GM12864 (cell line): ENCODE measurements around the gene RFX7.

ENCODE experiments used
- DNase-seq: peaks from one replicate; pipeline ENCODE4 v3.0.0-alpha.2; 2011; ENCODE audit warnings: low read depth
- H3K4me3 ChIP-seq: 2 replicates; pipeline ENCODE4 v1.5.1; 2011; ENCODE audit warnings: mild to moderate bottlenecking, low read depth, low read length, control low read depth
- CTCF ChIP-seq: IDR thresholded peaks from 2 replicates; pipeline ENCODE4 v1.5.1; 2011; ENCODE audit warnings: low read depth, mild to moderate bottlenecking, moderate library complexity, low read length, control low read depth, inconsistent platforms; ENCODE audit errors: missing control alignments

The RFX7 gene

GRCh38 chr15:56052395-56053045, 191.2 kb downstream of the RFX7 start:
- peak; percentile 68 for TF ChIP-seq CTCF
- no peak overlapping the region for H3K4me3 ChIP-seq
- DNase-seq, result no peak

GRCh38 chr15:56051676-56052075, 192.0 kb downstream of the RFX7 start:
- H3K4me3 ChIP-seq, result no peak overlapping the region
- DNase-seq, result no peak
- TF ChIP-seq CTCF, result no peak

DNA sequence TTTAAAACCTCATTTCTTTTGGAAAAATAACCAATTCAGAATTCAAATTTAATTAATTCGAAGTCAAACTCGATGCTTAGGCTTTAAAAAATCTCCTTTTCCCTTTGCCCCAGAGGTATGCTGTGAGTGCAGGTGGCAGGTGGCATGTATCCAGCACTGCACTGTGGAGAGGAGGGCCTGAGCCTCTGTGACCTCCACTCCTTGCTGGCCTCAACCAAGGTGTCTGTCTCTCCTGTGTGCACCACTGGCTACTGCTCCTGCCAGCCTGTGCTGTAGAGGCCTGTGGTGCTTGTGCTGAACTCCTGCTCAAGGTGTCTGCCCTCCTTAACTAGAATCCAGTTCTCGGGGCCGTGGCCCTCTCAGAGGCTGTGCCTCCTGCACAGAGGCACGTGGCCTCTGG, 194.1 kb downstream of the RFX7 start:
- DNase-seq, result no peak
- H3K4me3 ChIP-seq, result no peak overlapping the region
- no peak for TF ChIP-seq CTCF

GRCh38 chr15:56047354-56047753, 196.3 kb downstream of the RFX7 start:
- DNase-seq, result no peak
- H3K4me3 ChIP-seq, result no peak overlapping the region
- no peak for TF ChIP-seq CTCF

DNA sequence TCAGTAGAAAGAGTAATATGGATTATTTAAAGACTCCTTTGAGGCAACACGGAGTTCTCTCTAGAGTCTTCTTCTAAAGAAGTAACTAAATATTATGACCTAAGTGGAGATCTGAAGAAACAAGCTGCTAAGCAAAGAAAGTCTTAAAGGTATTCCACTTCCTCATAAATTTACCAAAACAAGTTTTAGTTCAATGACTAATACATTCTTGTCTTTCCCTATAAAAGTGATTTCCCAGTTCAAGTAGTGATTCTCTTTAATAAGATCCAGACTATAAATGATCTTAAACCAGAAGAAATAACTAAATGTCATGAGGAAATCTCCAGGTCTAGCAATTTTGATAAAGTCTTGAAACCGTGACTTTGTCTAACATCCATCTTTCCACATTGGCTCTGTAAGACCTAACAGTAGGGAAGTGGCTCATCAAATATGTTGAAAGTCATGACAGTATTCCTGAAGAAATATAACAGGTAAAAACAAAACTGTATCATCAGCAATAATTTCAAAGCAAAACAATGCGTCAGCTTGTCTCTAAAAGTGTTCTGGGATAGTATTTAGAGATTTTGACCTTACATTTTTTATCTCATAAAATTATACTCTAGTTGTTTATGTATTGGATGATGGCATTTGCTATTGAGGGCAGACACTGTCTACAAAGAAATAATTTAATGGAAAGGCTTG, 198.5 kb downstream of the RFX7 start:
- H3K4me3 ChIP-seq, result no peak overlapping the region
- no peak for DNase-seq
- TF ChIP-seq CTCF, result no peak

GRCh38 chr15:56042982-56043980, 200.4 kb downstream of the RFX7 start:
- no peak for DNase-seq
- H3K4me3 ChIP-seq, result no peak overlapping the region
- no peak for TF ChIP-seq CTCF
